Uterus (tissue), 2 donors: Measurements from ENCODE around the gene NFATC4.

Experiments
- CTCF ChIP-seq, 4 experiments: fragments of 200-600 bp in 2 of 4; fragments of 450-650 bp in 2 of 4; sonication (generic) in 2 of 4; IDR thresholded peaks; one replicate each; pipeline ENCODE4 v1.5.1; 2016 to 2019; ENCODE audit warnings: antibody characterized with exemption in 4 of 4, mild to moderate bottlenecking in 2 of 4, moderate library complexity in 1 of 4
- POLR2A ChIP-seq, 2 donors: fragments of 450-650 bp; IDR thresholded peaks; one replicate each; pipeline ENCODE4 v1.6.1; 2016; ENCODE audit warnings: antibody characterized with exemption in 2 of 2, mild to moderate bottlenecking in 1 of 2, moderate library complexity in 1 of 2

- TF ChIP-seq CTCF (IDR thresholded peaks at IDR 0.05) (no peak), POLR2A (IDR thresholded peaks at IDR 0.05) (no peak)
Measured at GRCh38 chr14:24347134-24347533, 20.9 kb upstream of the NFATC4 start.
